HG03060 (cell line): ENCODE measurements around the gene C2CD3.
"Not testable (repeated sequence)": the region's sequence is repeated elsewhere in the genome, so short reads cannot be mapped to it uniquely, and the experiment has no call there.

Experiments used
- ATAC-seq: cut with Tn5 transposase; IDR thresholded peaks from one replicate; pipeline ENCODE4 v1.9.1; 2021; ENCODE audit warnings: low read depth, moderate number of reproducible peaks; ENCODE audit not compliant: unreplicated experiment

The C2CD3 gene

GRCh38 chr11:74123008-74123448 lies 47.8 kb downstream of the C2CD3 start:
- ATAC-seq, result no peak

GRCh38 chr11:74121804-74122203 lies 49.0 kb downstream of the C2CD3 start:
- ATAC-seq, result no peak

DNA sequence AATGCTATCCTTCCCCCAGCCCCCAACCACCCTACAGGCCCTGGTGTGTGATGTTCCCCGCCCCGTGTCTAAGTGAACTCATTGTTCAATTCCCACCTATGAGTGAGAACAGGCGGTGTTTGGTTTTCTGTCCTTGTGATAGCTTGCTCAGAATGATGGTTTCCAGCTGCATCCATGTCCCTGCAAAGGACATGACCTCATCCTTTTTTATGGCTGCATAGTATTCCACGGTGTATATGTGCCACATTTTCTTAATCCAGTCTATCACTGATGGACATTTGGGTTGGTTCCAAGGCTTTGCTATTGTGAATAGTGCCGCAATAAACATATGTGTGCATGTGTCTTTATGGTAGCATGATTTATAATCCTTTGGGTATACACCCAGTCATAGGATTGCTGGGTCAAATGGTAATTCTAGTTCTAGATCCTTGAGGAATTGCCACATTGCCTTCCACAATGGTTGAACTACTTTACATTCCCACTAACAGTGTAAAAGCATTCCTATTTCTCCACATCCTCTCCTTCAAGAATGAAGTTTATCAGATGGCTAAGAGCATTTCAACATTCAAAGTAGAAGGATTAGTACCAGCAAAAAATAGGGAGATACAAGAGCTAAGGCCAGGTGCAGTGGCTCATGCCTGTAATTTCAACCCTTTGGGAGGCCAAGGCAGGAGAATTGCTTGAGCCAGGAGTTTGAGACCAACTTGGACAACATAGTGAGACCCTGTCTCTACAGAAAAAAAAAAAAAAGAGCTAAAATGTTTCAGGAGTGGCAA lies 50.4 kb downstream of the C2CD3 start:
- not testable (repeated sequence) for ATAC-seq

DNA sequence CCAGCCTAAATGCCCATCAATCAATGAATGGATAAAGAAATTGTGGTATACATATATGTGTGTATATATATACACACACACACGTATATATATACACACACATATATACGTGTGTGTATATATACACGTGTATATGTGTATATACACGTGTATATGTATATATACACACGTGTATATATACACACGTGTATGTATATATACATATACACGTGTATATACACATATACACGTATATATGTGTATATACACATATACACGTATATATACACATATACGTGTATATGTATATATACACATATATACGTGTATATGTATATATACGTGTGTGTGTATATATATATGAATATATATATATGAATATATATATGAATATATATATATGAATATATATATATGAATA lies 54.1 kb downstream of the C2CD3 start:
- ATAC-seq, result no peak

GRCh38 chr11:74112877-74113276 lies 57.9 kb downstream of the C2CD3 start:
- ATAC-seq, result no peak

DNA sequence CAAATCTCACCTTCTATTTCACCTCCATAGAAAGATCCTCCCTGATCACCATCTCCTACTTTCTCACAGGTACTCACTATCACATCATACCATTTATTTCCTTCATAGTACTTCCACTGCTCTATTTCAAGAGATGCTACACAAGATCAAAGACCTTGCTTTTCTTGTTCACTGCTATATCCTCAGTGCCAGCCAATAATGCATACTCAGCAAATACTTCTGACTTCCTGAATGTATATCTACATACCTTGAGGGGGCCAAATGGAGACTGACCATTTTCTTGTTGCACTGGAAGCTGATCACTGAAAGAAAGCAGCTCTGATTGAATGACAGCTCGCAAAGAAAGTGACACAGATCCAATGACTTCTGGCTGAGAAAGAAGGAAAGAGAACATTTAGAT lies 64.7 kb downstream of the C2CD3 start:
- ATAC-seq, result no peak

- ATAC-seq, result no peak
Measured at GRCh38 chr11:74102321-74102720, 68.5 kb downstream of the C2CD3 start.

GRCh38 chr11:74100735-74101134 lies 70.1 kb downstream of the C2CD3 start:
- ATAC-seq, result no peak

GRCh38 chr11:74100231-74100630 lies 70.6 kb downstream of the C2CD3 start:
- no peak for ATAC-seq

DNA sequence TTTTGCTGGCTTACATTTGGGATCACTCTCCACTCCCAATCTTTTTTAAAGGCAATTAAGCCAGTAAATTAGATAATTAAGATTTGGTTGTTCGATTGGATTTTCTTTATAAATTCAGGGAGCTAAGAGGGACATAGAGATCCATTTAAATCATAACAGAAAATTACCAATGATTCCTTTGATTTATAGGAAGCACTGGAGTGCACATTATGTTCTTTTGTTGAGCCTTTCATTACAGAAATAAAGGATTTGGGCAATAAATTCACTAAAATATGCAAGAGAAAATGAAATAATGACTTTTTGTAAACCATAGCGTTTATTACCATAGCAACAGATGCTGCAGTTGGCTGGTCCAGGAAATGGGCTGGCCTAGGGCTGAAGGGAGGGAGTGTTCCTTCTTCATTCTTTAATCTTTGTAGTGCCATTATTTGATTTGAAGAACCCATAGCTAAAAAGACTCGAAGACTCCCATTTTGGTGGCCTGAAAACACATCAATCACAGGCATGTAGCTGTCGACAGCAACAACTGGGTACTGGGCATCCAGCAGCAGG lies 73.0 kb downstream of the C2CD3 start:
- ATAC-seq, result no peak

DNA sequence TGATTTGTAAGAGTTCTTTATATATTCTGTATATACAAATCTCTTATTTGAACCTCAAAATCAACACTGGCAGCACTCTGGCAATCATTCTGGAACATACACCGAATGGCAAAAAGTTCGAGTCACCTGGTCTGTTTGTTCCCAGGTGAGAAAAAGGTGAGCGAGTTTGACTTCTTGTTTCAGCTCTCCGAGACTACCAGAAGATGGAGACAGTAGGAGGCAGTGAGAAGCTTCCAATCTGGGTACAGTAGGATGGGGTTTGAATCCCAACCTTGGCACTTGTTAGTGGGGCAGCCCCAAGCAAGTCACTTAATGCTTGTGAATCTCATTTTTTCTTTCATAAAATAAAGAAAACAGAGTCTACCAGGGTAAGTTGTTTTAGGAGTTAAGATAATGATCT lies 76.4 kb downstream of the C2CD3 start:
- no peak for ATAC-seq

DNA sequence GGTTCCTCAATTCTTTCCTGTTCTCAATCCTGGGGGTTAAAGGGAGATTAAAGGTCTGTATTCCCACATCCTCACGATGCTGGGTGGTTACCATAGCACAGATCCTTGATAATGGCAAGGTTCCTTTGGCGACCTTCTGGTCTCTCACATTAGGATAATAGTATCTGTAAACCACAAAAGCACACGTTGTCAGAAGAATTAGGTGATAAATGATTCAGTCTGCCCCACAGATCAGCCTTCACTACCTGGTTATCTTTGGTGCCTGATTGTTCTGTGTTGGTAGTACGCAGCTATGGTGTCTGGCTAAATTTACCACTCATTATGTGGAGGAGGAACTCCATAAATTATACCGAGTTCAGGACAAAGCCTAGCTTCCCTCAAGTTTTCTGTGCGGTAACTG lies 78.4 kb downstream of the C2CD3 start:
- no peak for ATAC-seq

GRCh38 chr11:74091549-74091948 lies 79.3 kb downstream of the C2CD3 start:
- ATAC-seq, result no peak

DNA sequence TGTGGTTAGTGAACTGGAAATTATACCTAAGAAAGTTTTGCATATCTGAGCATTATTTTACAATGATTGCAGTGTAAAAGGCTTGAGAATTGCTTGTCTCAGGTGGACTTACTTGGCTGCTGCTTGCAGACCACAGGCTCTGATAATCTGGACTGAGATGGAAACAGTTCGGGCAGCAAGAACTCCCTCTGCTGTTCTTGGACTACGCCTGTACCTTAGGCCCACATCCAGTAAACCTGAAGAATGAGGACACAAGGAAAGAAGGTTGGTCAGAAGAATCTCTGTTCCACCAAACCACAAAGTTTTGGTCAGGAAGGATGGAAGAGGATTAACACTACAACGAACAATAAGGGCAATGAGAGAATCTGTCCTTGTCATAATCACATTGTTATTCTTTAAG lies 80.1 kb downstream of the C2CD3 start:
- no peak for ATAC-seq

GRCh38 chr11:74086242-74086884 lies 84.4 kb downstream of the C2CD3 start:
- no peak for ATAC-seq

DNA sequence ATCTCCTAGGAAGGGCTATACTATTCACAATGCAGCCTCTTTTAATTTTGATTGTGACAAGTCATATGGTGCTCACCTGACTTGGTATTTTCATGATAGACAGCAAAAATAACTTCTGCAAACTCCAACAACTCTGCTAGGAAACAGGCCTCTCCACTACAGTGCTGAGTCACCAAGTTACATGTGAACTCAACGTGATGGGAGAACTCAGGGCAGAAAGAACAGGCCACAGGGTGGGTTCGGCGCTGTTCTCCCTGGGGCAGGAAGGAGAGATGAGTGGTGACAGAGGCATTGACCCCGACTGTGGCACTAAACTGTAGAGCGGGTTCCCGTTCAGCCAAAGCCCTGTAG lies 85.3 kb downstream of the C2CD3 start:
- no peak for ATAC-seq

DNA sequence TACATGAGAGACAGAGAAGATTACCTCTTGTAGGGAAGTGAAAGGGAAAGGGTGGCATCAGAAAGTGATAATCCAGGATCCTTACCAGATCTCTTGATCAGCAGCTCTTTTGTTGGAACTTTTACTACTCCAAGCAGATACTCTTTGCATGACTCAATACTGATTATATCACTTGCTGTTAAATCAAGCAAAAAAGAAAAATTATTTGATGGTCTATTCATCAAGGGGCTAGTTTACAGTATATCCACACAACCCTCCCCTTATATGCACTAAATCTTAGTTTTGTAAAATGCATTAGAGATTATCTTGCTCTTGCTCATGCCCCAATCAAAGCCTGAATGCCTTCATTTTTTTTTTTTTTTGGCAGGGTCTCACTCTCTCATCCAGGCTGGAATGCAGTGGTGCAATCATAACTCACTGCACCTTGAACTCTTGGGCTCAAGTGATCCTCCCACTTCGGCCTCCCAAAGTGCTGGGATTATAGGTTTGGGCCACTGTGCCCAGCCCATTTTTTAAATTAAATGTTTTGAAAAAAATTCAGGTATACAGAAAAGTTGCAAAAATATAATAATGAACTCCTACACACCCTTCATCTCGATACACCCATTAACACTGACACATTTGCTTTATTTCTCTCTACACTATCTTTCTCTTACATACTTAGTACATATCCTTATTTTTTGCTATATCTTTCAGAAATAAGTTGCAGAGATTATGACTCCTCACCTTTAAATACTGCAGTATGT lies 85.8 kb downstream of the C2CD3 start:
- ATAC-seq, result no peak

- not testable (repeated sequence) for ATAC-seq
Measured at GRCh38 chr11:74083927-74084326, 86.9 kb downstream of the C2CD3 start.

GRCh38 chr11:74081428-74081827 lies 89.4 kb downstream of the C2CD3 start:
- ATAC-seq, result no peak

DNA sequence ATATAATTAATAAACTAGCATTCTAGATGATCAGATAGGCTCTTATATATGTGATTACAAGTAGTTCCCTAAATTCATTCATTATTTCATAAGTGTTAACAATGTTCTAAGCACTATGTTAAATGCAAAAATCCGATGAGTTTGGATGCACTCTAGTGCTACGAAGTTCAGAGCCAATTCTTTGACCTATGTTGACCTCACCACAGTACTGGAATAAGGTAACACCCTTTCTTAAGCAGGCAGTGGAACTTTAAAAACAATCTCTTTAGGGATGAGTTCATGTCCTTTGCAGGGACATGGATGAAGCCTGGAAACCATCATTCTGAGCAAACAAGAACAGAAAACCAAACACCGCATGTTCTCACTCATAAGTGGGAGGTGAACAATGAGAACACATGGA lies 93.6 kb downstream of the C2CD3 start:
- ATAC-seq, result no peak

DNA sequence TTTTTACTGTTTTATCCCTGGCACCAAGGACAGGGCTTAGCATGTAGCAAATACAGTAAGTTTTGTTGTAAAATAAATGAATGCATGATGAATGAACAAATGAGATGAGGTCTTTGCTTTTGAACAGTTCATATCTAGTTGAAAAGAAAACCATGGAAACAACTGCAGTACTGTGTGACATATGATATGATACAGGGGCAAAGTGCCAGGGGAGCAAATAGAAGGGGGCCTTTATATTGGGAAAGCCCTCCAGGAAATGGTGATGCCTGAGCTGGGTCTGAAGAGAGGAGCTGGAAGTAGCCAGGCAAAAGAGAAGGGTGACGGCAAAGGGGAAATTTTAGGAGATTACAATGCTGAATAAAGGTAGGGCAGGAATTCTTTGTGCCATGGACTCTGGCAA lies 98.1 kb downstream of the C2CD3 start:
- no peak for ATAC-seq
